H4 (cell line): ENCODE data around the gene JAG2. TPM values are rescaled to one million over a fixed set of nuclear protein-coding genes. Genes with fewer than 3 reads are reported as not detected.
"Not testable (repeated sequence)": the region's sequence is repeated elsewhere in the genome, so short reads cannot be mapped to it uniquely, and the experiment has no call there.

Source experiments
- DNase-seq: peaks from one replicate; pipeline ENCODE4 v3.0.0-alpha.2; 2015; ENCODE audit warnings: low spot score
- total RNA-seq: library from RNA; depleted of rRNA; stranded (reverse); fragments of >200 nt; shearing (Covaris generic); gene quantifications from 2 replicates; pipeline ENCODE4 v1.2.3, GENCODE V29; 2014

Gene JAG2
- total RNA-seq, 1 experiment from 2014 or later: 0.48 TPM

- DNase-seq: no peak
Observed at GRCh38 chr14:105117710-105118385, 50.7 kb downstream of the JAG2 start.

GRCh38 chr14:105117257-105117646 lies 51.3 kb downstream of the JAG2 start:
- DNase-seq: no peak

GRCh38 chr14:105116451-105117256 lies 51.9 kb downstream of the JAG2 start:
- DNase-seq: no peak

GRCh38 chr14:105109243-105109642 lies 59.3 kb downstream of the JAG2 start:
- not testable (repeated sequence) for DNase-seq

- DNase-seq: no peak
Observed at GRCh38 chr14:105108516-105108864, 60.1 kb downstream of the JAG2 start.

- DNase-seq: no peak
Observed at GRCh38 chr14:105107781-105108515, 60.6 kb downstream of the JAG2 start.

GRCh38 chr14:105107351-105107750 lies 61.2 kb downstream of the JAG2 start:
- no peak for DNase-seq

GRCh38 chr14:105105158-105105557 lies 63.4 kb downstream of the JAG2 start:
- DNase-seq: no peak

- no peak for DNase-seq
Observed at GRCh38 chr14:105102893-105103292, 65.7 kb downstream of the JAG2 start.

GRCh38 chr14:105102361-105102870 lies 66.2 kb downstream of the JAG2 start:
- DNase-seq: no peak

GRCh38 chr14:105100910-105101309 lies 67.7 kb downstream of the JAG2 start:
- DNase-seq: no peak

- no peak for DNase-seq
Observed at GRCh38 chr14:105099778-105100177, 68.8 kb downstream of the JAG2 start.

- DNase-seq: no peak
Observed at GRCh38 chr14:105098316-105098715, 70.3 kb downstream of the JAG2 start.

GRCh38 chr14:105097794-105098127 lies 70.8 kb downstream of the JAG2 start:
- DNase-seq: no peak

GRCh38 chr14:105096206-105096875 lies 72.2 kb downstream of the JAG2 start:
- no peak for DNase-seq

GRCh38 chr14:105095236-105095805 lies 73.3 kb downstream of the JAG2 start:
- no peak for DNase-seq

- DNase-seq: no peak
Observed at GRCh38 chr14:105094193-105094907, 74.2 kb downstream of the JAG2 start.

- peak; percentile 81 for DNase-seq
Observed at GRCh38 chr14:105093431-105094192, 75.0 kb downstream of the JAG2 start.

GRCh38 chr14:105093038-105093430 lies 75.5 kb downstream of the JAG2 start:
- peak; percentile 37 for DNase-seq
